Stomach (tissue), 9 donors: ENCODE results near the gene SLC22A31. TPM values are rescaled to one million over a fixed set of nuclear protein-coding genes. Genes with fewer than 3 reads are reported as not detected.

ENCODE experiments used
- DNase-seq, 2 donors: peaks; one replicate each; pipeline versions ENCODE4 v3.0.0 to v3.0.0-alpha.2; 2013 to 2019
- H3K27ac ChIP-seq, 5 donors: fragments of 200-600 bp in 4 of 5; sonication (generic) in 4 of 5; one replicate each; pipeline ENCODE4 v1.5.1; 2013 to 2019; ENCODE audit warnings: mild to moderate bottlenecking in 1 of 5, moderate library complexity in 1 of 5
- H3K27me3 ChIP-seq, 3 donors: fragments of 200-600 bp; sonication (generic); one replicate each; pipeline ENCODE4 v1.5.1; 2017 to 2019; ENCODE audit warnings: mixed run types in 1 of 3
- H3K36me3 ChIP-seq, 4 donors: fragments of 200-600 bp; sonication (generic); 1 replicate in 3 of 4; 2 replicates in 1 of 4; pipeline ENCODE4 v1.5.1; 2016 to 2019
- H3K4me1 ChIP-seq, 4 donors: fragments of 200-600 bp; sonication (generic); one replicate each; pipeline ENCODE4 v1.5.1; 2016 to 2019
- H3K4me3 ChIP-seq, 4 donors: fragments of 200-600 bp; sonication (generic) in 3 of 4; one replicate each; pipeline ENCODE4 v1.5.1; 2016 to 2019; ENCODE audit warnings: mild to moderate bottlenecking in 1 of 4
- H3K9me3 ChIP-seq, 4 donors: fragments of 200-600 bp; sonication (generic); one replicate each; pipeline ENCODE4 v1.5.1; 2016 to 2019
- CTCF ChIP-seq, 7 experiments: fragments of 450-650 bp in 4 of 7; fragments of 200-600 bp in 3 of 7; sonication (generic) in 3 of 7; IDR thresholded peaks; one replicate each; pipeline ENCODE4 v1.5.1; 2016 to 2019; ENCODE audit warnings: antibody characterized with exemption in 7 of 7, control low read depth in 2 of 7, mild to moderate bottlenecking in 1 of 7
- EP300 ChIP-seq: sonication (generic); formaldehyde crosslinking; IDR thresholded peaks from one replicate; pipeline ENCODE4 v1.6.1; 2017; ENCODE audit warnings: antibody characterized with exemption
- POLR2A ChIP-seq, 4 donors: fragments of 450-650 bp; IDR thresholded peaks; one replicate each; pipeline ENCODE4 v1.6.1; 2016; ENCODE audit warnings: antibody characterized with exemption in 4 of 4, control low read depth in 2 of 4, mild to moderate bottlenecking in 1 of 4, moderate library complexity in 1 of 4
- POLR2AphosphoS5 ChIP-seq, 3 donors: sonication (generic); formaldehyde crosslinking; IDR thresholded peaks; one replicate each; pipeline ENCODE4 v1.6.1; 2016; ENCODE audit warnings: antibody characterized with exemption in 3 of 3
- WGBS, 5 donors: extraction: QIAGEN DNeasy Blood & Tissue Kit in 3 of 5; methylation state at CpG; one replicate each; pipeline versions ENCODE4 v1.1.5 to v1.1.7; 2013 to 2018; 5-methylcytosine and 5-hydroxymethylcytosine counted together
- intact Hi-C: fragments of 100-400 bp; cut with DNase I; formaldehyde crosslinking; loops from one replicate; pipeline ENCODE4 v1.15.1; 2023; ENCODE audit warnings: low total_unique reads
- polyA plus RNA-seq, 3 donors: library from polyadenylated mRNA; stranded (reverse); fragments of 200-250 nt; gene quantifications; one replicate each; pipeline ENCODE4 v1.2.3, GENCODE V29; 2013
- total RNA-seq, 5 donors: library from RNA; depleted of rRNA; stranded (reverse); fragments of >200 nt; gene quantifications; one replicate each; pipeline versions ENCODE4 v1.1.0 to v1.2.3, GENCODE V29; 2014 to 2016
- donor health status: healthy with polysubstance abuse.
- donor health status: Bipolar disorder and iron deficiency.
- donor health status: healthy.

SLC22A31 gene
- total and polyA plus RNA-seq, 8 donors, result 1.4 to 6.4 (median 2.8) TPM; not detected in 4

- H3K27me3 ChIP-seq, result peaks cover 0 to 58% (median 0%) of the 10 kb centered on the region in 3 donors
- H3K4me3 ChIP-seq, result no peak overlapping the region
- H3K36me3 ChIP-seq, result no peaks in the 10 kb centered on the region
- 62 to 74% (median 67%) methylated on average over 44 to 48 of the region's 48 CpGs for WGBS, 5 donors
- H3K4me1 ChIP-seq, result no peaks in the 10 kb centered on the region
- TF ChIP-seq EP300, result no peak
- TF ChIP-seq CTCF (IDR thresholded peaks at IDR 0.05), result no peak
- TF ChIP-seq POLR2AphosphoS5 (IDR thresholded peaks at IDR 0.05), result no peak
- TF ChIP-seq POLR2A (IDR thresholded peaks at IDR 0.05), result no peak
- DNase-seq, result peak in 1 of 2 donors; percentile 60
- intact Hi-C loops, result no loop called here
- H3K27ac ChIP-seq, result no peak overlapping the region
- no peaks in the 10 kb centered on the region for H3K9me3 ChIP-seq
These were observed 15.2 kb downstream of the SLC22A31 start for GRCh38 chr16:89184933-89185794.

GRCh38 chr16:89184677-89184932, 15.7 kb downstream of the SLC22A31 start:
- Histone ChIP-seq H3K4me3 (no peak overlapping the region), H3K27ac (no peak overlapping the region), H3K9me3 (no peaks in the 10 kb centered on the region), H3K4me1 (no peaks in the 10 kb centered on the region), H3K27me3 (peaks cover 0 to 64% (median 0%) of the 10 kb centered on the region in 3 donors), H3K36me3 (no peaks in the 10 kb centered on the region)
- intact Hi-C loops, result no loop called here
- TF ChIP-seq POLR2AphosphoS5 (IDR thresholded peaks at IDR 0.05), result no peak
- 75 to 80% (median 77%) methylated on average over 8 to 9 of the region's 9 CpGs for WGBS, 5 donors
- DNase-seq, result no peak

- no peak for DNase-seq
- H3K9me3 ChIP-seq, result no peaks in the 10 kb centered on the region
These were observed 16.2 kb downstream of the SLC22A31 start for GRCh38 chr16:89183975-89184676.

GRCh38 chr16:89183463-89183862, 16.9 kb downstream of the SLC22A31 start:
- Histone ChIP-seq H3K9me3 (no peaks in the 10 kb centered on the region), H3K27ac (no peak overlapping the region), H3K27me3 (peaks cover 0 to 75% (median 0%) of the 10 kb centered on the region in 3 donors), H3K4me3 (no peak overlapping the region), H3K4me1 (no peaks in the 10 kb centered on the region), H3K36me3 (no peaks in the 10 kb centered on the region)
- intact Hi-C loops, result no loop called here
- DNase-seq, result no peak
- WGBS, 5 donors, result 25 to 39% (median 32%) methylated on average over 13 of the region's 13 CpGs
- TF ChIP-seq POLR2AphosphoS5 (IDR thresholded peaks at IDR 0.05) (no peak), EP300 (no peak), POLR2A (IDR thresholded peaks at IDR 0.05) (no peak), CTCF (IDR thresholded peaks at IDR 0.05) (no peak)

More at GRCh38 chr16:89183975-89184676, 16.2 kb downstream of the SLC22A31 start:
- Histone ChIP-seq H3K36me3 (no peaks in the 10 kb centered on the region), H3K4me1 (no peaks in the 10 kb centered on the region), H3K27ac (no peak overlapping the region), H3K27me3 (peaks cover 0 to 69% (median 0%) of the 10 kb centered on the region in 3 donors), H3K4me3 (no peak overlapping the region)
- WGBS, 5 donors, result 67 to 75% (median 72%) methylated on average over 22 to 26 of the region's 26 CpGs
- intact Hi-C loops, result no loop called here
- no peak for TF ChIP-seq POLR2AphosphoS5 (IDR thresholded peaks at IDR 0.05)
- TF ChIP-seq CTCF (IDR thresholded peaks at IDR 0.05), result no peak
- no peak for TF ChIP-seq EP300
- no peak for TF ChIP-seq POLR2A (IDR thresholded peaks at IDR 0.05)
